Chondrocyte (in vitro differentiated cells): Measurements from ENCODE around the gene TBC1D8. TPM values are rescaled to one million over a fixed set of nuclear protein-coding genes. Genes with fewer than 3 reads are reported as not detected.

Source experiments
- DNase-seq: peaks from one replicate; pipeline ENCODE4 v3.0.0; 2021; ENCODE audit warnings: mixed read lengths, low spot score
- H3K27ac Mint-ChIP-seq: one replicate; pipeline ENCODE4 v1.8.0; 2021; ENCODE audit warnings: mild to moderate bottlenecking, moderate library complexity, mixed read lengths; ENCODE audit not compliant: unreplicated experiment
- H3K27me3 Mint-ChIP-seq: 2 replicates; pipeline ENCODE4 v1.8.0; 2021; ENCODE audit warnings: low read depth, mixed read lengths
- H3K36me3 Mint-ChIP-seq: 2 replicates; pipeline ENCODE4 v1.8.0; 2021; ENCODE audit warnings: low read depth, mixed read lengths
- H3K4me1 Mint-ChIP-seq: 2 replicates; pipeline ENCODE4 v1.8.0; 2021; ENCODE audit warnings: low read depth, mild to moderate bottlenecking, mixed read lengths
- H3K4me3 Mint-ChIP-seq: one replicate; pipeline ENCODE4 v1.8.0; 2021; ENCODE audit warnings: mild to moderate bottlenecking, moderate library complexity, mixed read lengths; ENCODE audit not compliant: unreplicated experiment
- H3K9me3 Mint-ChIP-seq: 2 replicates; pipeline ENCODE4 v1.8.0; 2021; ENCODE audit warnings: low read depth, mixed read lengths
- long read RNA-seq: library from polyadenylated mRNA; stranded (forward); transcript quantifications from one replicate; pipeline ENCODE4 v2.0.0, GENCODE V29; 2021
- total RNA-seq: library from RNA; stranded (reverse); gene quantifications from 3 replicates; pipeline ENCODE4 v1.2.1, GENCODE V29; 2021
- TF ChIP-seq, protein P1 (sequence below): fragments of 200-600 bp; sonication (generic); IDR thresholded peaks from 2 replicates; pipeline ENCODE4 v1.5.0; 2021; ENCODE audit warnings: antibody characterized with exemption, mild to moderate bottlenecking, moderate library complexity

TBC1D8 gene
- 6.2 to 8.2 TPM (median 7.3 TPM) in 3 replicates for total RNA-seq
- long read RNA-seq, transcript TBC1D8-201 (20 exons, 3,627 nt) = major isoform, 6 of 12 reads
- long read RNA-seq, partial matches to known transcripts = 5 of 12 reads
- long read RNA-seq, other reads (novel, unspliced or antisense) = 1 of 12 reads

DNA sequence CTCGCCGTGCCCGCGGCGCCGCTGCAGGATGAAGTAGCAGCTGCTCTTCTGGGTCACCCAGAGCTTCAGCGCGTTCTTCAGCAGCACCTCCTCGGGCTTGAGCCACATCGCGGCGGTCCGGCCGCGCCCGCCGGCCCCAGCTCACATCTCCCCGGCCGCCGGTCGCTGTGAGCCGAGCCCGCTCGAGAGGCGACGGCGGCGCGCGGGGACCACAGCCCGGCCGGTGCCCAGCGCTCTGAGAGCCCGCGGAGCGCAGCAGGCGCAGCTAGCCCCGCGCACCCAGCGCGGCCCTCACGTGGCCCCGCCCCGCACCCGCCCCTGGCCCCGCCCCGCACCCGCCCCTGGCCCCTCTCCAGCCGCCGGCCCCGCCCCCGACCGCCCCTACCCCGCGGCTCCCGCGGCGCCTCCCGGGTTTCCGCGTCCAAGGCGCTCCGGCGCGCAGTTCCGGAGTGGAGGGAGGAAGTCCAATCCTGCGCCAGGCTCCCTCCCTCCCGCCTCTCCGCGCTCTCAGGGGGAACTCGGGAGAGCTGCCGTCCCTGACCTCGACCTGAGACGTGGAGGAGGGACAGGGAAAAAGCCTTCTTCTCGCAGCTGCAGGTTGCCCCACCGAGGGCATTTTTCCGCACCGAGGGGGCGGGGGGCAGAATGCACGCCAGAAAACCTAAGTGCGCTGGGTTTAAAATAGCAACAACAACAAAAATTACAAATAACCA is at the start of gene TBC1D8:
TSS of gene TBC1D8 (minus strand) at position 237 of the 713 bp plus-strand sequence. CDS start at position 108, 129 bp downstream.
- Mint-ChIP-seq H3K27ac (peak within 1 kb of the TSS; percentile 53), H3K27me3 (peaks cover 3% of the 10 kb centered on the region), H3K4me3 (peak within 1 kb of the TSS; percentile 77), H3K4me1 (peaks cover 29% of the 10 kb centered on the region), H3K9me3 (no peaks in the 10 kb centered on the region), H3K36me3 (peaks cover 2% of the 10 kb centered on the region)
- DNase-seq = no peak
- TF ChIP-seq, protein P1, sequence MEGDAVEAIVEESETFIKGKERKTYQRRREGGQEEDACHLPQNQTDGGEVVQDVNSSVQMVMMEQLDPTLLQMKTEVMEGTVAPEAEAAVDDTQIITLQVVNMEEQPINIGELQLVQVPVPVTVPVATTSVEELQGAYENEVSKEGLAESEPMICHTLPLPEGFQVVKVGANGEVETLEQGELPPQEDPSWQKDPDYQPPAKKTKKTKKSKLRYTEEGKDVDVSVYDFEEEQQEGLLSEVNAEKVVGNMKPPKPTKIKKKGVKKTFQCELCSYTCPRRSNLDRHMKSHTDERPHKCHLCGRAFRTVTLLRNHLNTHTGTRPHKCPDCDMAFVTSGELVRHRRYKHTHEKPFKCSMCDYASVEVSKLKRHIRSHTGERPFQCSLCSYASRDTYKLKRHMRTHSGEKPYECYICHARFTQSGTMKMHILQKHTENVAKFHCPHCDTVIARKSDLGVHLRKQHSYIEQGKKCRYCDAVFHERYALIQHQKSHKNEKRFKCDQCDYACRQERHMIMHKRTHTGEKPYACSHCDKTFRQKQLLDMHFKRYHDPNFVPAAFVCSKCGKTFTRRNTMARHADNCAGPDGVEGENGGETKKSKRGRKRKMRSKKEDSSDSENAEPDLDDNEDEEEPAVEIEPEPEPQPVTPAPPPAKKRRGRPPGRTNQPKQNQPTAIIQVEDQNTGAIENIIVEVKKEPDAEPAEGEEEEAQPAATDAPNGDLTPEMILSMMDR = no peak

DNA sequence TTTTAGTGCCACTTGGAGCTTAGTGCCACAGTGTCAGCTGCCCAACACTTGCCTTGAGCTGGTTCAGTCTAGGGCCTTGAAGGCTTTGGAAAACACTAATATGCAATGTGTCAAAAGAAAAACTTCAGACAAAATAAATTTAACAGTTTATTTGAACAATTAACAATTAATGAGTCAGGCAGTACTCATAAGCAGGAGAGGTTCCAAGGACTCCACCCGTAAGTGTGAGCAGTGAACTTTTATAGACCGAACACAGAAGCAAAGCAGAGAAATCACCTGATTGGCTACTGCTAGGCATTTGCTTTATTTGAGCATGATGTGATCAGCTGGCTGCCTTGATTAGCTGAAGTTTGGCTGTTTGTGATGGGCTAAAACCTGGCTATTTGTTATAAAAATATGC is 49.5 kb upstream of the TBC1D8 start:
- Mint-ChIP-seq H3K4me1 (peaks cover 10% of the 10 kb centered on the region), H3K27ac (peak overlapping the region; percentile 15), H3K36me3 (no peaks in the 10 kb centered on the region), H3K27me3 (no peaks in the 10 kb centered on the region), H3K4me3 (no peak overlapping the region), H3K9me3 (peaks cover 4% of the 10 kb centered on the region)
- TF ChIP-seq, protein P1 = no peak
- DNase-seq = no peak

DNA sequence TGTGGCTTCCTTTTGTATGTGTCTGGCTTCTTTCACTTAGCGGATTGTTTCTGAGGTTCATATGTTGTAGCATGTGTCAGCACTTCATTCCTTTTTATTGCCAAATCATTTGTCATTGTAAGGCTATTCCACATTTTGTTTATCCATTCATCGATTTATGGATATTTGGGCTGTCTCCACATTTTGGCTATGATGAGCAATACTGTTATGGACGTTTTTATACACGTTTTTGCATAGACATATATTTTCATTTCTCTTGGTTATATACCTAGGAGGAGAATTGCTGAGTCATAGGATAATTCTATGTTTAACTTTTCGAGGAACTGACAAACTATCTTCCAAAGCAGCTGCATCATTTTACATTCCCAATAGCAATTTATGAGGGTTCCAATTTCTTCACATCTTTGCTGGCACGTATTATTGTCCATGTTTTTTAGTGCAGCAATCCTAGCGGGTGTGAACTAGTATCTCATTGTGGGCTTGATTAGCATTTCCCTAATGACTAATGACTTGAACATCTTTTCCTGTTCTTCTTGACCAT is 48.1 kb upstream of the TBC1D8 start:
- H3K36me3 Mint-ChIP-seq = no peaks in the 10 kb centered on the region
- H3K4me1 Mint-ChIP-seq = no peaks in the 10 kb centered on the region
- DNase-seq = no peak
- no peak overlapping the region for H3K27ac Mint-ChIP-seq
- H3K4me3 Mint-ChIP-seq = no peak overlapping the region
- TF ChIP-seq, protein P1 = no peak
- H3K9me3 Mint-ChIP-seq = peaks cover 4% of the 10 kb centered on the region
- no peaks in the 10 kb centered on the region for H3K27me3 Mint-ChIP-seq

DNA sequence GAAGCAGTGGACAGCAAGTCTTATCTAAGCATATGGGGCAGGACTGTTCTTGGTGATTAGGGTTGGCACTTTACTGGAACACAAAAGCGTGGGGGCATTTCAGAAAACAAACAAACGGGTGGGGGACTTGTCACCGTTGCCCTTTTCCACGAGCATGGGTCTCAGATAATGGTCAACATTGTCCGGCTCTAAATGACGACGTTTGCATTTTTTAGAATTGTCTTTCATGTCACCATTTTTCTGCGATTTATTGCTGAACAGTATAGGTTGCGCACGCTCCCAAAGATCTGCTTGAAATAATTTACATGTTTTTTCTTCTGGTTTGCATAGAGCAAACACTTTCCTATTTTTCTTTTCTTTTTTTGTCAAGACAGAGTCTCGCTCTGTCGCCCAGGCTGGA is 46.6 kb upstream of the TBC1D8 start:
- TF ChIP-seq, protein P1 = no peak
- Mint-ChIP-seq H3K36me3 (no peaks in the 10 kb centered on the region), H3K4me3 (no peak overlapping the region), H3K4me1 (no peaks in the 10 kb centered on the region), H3K27me3 (no peaks in the 10 kb centered on the region), H3K27ac (no peak overlapping the region), H3K9me3 (peaks cover 4% of the 10 kb centered on the region)
- no peak for DNase-seq

DNA sequence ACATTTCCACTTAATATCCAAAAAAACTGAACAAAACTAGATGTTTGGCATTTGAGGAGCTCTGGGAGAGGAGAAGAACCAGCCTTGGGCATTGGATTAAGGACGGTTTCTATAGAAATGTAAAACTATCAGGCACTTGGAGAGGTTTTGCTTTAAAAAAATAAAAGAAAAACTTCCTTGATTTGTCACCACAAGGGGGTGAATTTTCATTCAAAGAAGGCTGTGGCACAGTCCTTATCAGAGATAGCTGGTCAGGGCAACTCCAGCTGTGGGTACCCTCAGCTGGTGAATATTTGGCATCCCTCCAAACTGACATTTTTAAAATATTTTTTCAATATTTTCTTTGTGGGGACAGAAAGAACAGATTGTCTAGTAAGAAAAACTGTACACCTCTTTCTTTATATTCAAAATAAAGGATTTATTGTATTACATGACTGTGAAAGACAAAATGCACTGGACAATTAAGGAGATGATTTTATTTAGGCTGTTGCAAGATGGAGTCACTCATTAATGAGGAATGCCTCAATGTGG is 46.1 kb upstream of the TBC1D8 start:
- no peak overlapping the region for H3K4me3 Mint-ChIP-seq
- DNase-seq = no peak

More for the DNA sequence above, 46.1 kb upstream of the TBC1D8 start:
- Mint-ChIP-seq H3K4me1 (no peaks in the 10 kb centered on the region), H3K27ac (no peak overlapping the region), H3K9me3 (peaks cover 4% of the 10 kb centered on the region), H3K36me3 (no peaks in the 10 kb centered on the region), H3K27me3 (no peaks in the 10 kb centered on the region)
- TF ChIP-seq, protein P1 = peak; percentile 73
